Spleen (tissue), 11 donors: ENCODE data around the gene POLR1B. TPM values are rescaled to one million over a fixed set of nuclear protein-coding genes. Genes with fewer than 3 reads are reported as not detected.

Experiments
- DNase-seq: peaks from one replicate; pipeline ENCODE4 v3.0.0-alpha.2; 2020
- H3K27ac ChIP-seq, 8 donors: fragments of 200-600 bp; sonication (generic) in 7 of 8; 1 replicate in 4 of 8; 2 replicates in 4 of 8; pipeline versions ENCODE4 v1.5.0 to v1.8.0; 2016 to 2021; ENCODE audit warnings: inconsistent platforms in 4 of 8, mild to moderate bottlenecking in 4 of 8, moderate library complexity in 1 of 8
- H3K27me3 ChIP-seq, 7 donors: fragments of 200-600 bp; sonication (generic) in 6 of 7; replicated peaks in 1 of 7; 1 replicate in 4 of 7; 2 replicates in 3 of 7; pipeline versions ENCODE4 v1.5.0 to v1.8.0; 2016 to 2021; ENCODE audit warnings: inconsistent platforms in 3 of 7, mild to moderate bottlenecking in 1 of 7
- H3K36me3 ChIP-seq, 6 donors: fragments of 200-600 bp; sonication (generic) in 5 of 6; 1 replicate in 4 of 6; 2 replicates in 2 of 6; pipeline versions ENCODE4 v1.5.0 to v1.8.0; 2016 to 2021; ENCODE audit warnings: inconsistent platforms in 2 of 6
- H3K4me1 ChIP-seq, 6 donors: fragments of 200-600 bp; sonication (generic) in 5 of 6; 1 replicate in 3 of 6; 2 replicates in 3 of 6; pipeline versions ENCODE4 v1.5.0 to v1.8.0; 2016 to 2021; ENCODE audit warnings: inconsistent platforms in 3 of 6
- H3K4me3 ChIP-seq, 8 donors: fragments of 200-600 bp; sonication (generic) in 7 of 8; 1 replicate in 4 of 8; 2 replicates in 4 of 8; pipeline versions ENCODE4 v1.5.0 to v1.8.0; 2016 to 2021; ENCODE audit warnings: inconsistent platforms in 4 of 8, mild to moderate bottlenecking in 4 of 8, moderate library complexity in 2 of 8
- H3K9me3 ChIP-seq, 8 donors: fragments of 200-600 bp; sonication (generic) in 7 of 8; 1 replicate in 4 of 8; 2 replicates in 4 of 8; pipeline versions ENCODE4 v1.5.0 to v1.8.0; 2016 to 2021; ENCODE audit warnings: inconsistent platforms in 4 of 8
- CTCF ChIP-seq, 11 experiments: fragments of 200-600 bp in 7 of 11; fragments of 450-650 bp in 4 of 11; sonication (generic) in 4 of 11; IDR thresholded peaks in 8 of 11; conservative IDR thresholded peaks in 3 of 11; 1 replicate in 7 of 11; 2 replicates in 4 of 11; pipeline versions ENCODE4 v1.4.0 to v1.8.0; 2016 to 2021; ENCODE audit warnings: antibody characterized with exemption in 11 of 11, inconsistent platforms in 4 of 11, mild to moderate bottlenecking in 1 of 11
- POLR2A ChIP-seq, 3 donors: fragments of 450-650 bp; IDR thresholded peaks; one replicate each; pipeline ENCODE4 v1.5.1; 2017; ENCODE audit warnings: antibody characterized with exemption in 3 of 3, mild to moderate bottlenecking in 1 of 3
- POLR2AphosphoS5 ChIP-seq, 3 donors: sonication (generic); formaldehyde crosslinking; IDR thresholded peaks; one replicate each; pipeline ENCODE4 v1.5.1; 2017; ENCODE audit warnings: antibody characterized with exemption in 3 of 3
- WGBS, 5 donors: extraction: QIAGEN DNeasy Blood & Tissue Kit in 3 of 5; methylation state at CpG; one replicate each; pipeline versions ENCODE4 v1.1.5 to v1.1.7; 2013 to 2018; 5-methylcytosine and 5-hydroxymethylcytosine counted together
- intact Hi-C: fragments of 100-400 bp; cut with DNase I; formaldehyde crosslinking; loops from one replicate; pipeline ENCODE4 v1.15.0; 2023; ENCODE audit warnings: low total_unique reads
- polyA plus RNA-seq, 3 donors: library from polyadenylated mRNA; stranded (reverse); fragments of 200-250 nt; gene quantifications; one replicate each; pipeline ENCODE4 v1.2.1, GENCODE V29; 2013
- total RNA-seq, 7 donors: library from RNA; depleted of rRNA in 3 of 7; stranded (reverse); fragments of >200 nt in 3 of 7; fragmentation: NEBNext Ultra II Directional in 4 of 7; extraction: Animal tissue kit (Norgen Biotek cat#: 25700) in 4 of 7; gene quantifications; one replicate each; pipeline versions ENCODE4 v1.1.0 to v1.2.1, GENCODE V29; 2016 to 2021
- donor health status: healthy with polysubstance abuse.
- donor health status: DM: no; HTN: no; CAD: no; lungs with moderate emphysema.
- donor health status: DM: no; HTN: no; CAD: no.
- donor health status: Bipolar disorder and iron deficiency.
- donor health status: healthy.
- donor health status: DM: no; HTN: no; CAD: no.
- donor health status: DM: yes; HTN: yes; CAD: no.

Gene POLR1B
- total and polyA plus RNA-seq, 10 donors, result 4.9 to 31.8 (median 18.5) TPM

- Histone ChIP-seq H3K4me1 (peaks cover 9 to 49% (median 29%) of the 10 kb centered on the region in 6 donors), H3K27ac (peak overlapping the region; percentile 90 to 97 (median 96))
- intact Hi-C loops, result loop anchor here (10.0 kb wide), 1 partner anchor 99 kb away; the partner anchor contains the start of gene TTL
Measured at GRCh38 chr2:112583497-112584133, 41.4 kb downstream of the POLR1B start.

GRCh38 chr2:112584134-112584890, 42.0 kb downstream of the POLR1B start, which contains the start of gene CHCHD5:
Gene CHCHD5, plus strand, starts transcription at chr2:112584609. Its CDS starts 39 bp downstream, at chr2:112584648.
- Histone ChIP-seq H3K36me3 (peaks cover 0 to 33% (median 9%) of the 10 kb centered on the region in 6 donors), H3K4me1 (peaks cover 9 to 54% (median 31%) of the 10 kb centered on the region in 6 donors), H3K27me3 (no peaks in the 10 kb centered on the region), H3K9me3 (no peaks in the 10 kb centered on the region), H3K4me3 (peak within 1 kb of the TSS; percentile 38 to 85 (median 56)), H3K27ac (peak within 1 kb of the TSS; percentile 90 to 97 (median 96))
- DNase-seq, result peak; percentile 97
- 1 to 2% (median 1%) methylated on average over 50 to 54 of the region's 54 CpGs for WGBS, 5 donors
- peak in 6 of 11 experiments; percentile 29 to 55 (median 39) for TF ChIP-seq CTCF (IDR thresholded peaks at IDR 0.05 in 8 of 11, conservative IDR thresholded peaks at IDR 0.05 in 3 of 11)
- TF ChIP-seq POLR2AphosphoS5 (IDR thresholded peaks at IDR 0.05), result peak; percentile 90 to 92 (median 91)
- peak in 1 of 3 donors; percentile 14 for TF ChIP-seq POLR2A (IDR thresholded peaks at IDR 0.05)
- intact Hi-C loops, result loop anchor here (10.0 kb wide), 1 partner anchor 100 kb away; the partner anchor contains the start of gene TTL

More at GRCh38 chr2:112583497-112584133, 41.4 kb downstream of the POLR1B start:
- WGBS, 5 donors, result 51 to 66% (median 56%) methylated on average over 16 to 19 of the region's 19 CpGs
- DNase-seq, result no peak
- H3K27me3 ChIP-seq, result no peaks in the 10 kb centered on the region
- TF ChIP-seq POLR2AphosphoS5 (IDR thresholded peaks at IDR 0.05) (no peak), CTCF (IDR thresholded peaks at IDR 0.05 in 8 of 11, conservative IDR thresholded peaks at IDR 0.05 in 3 of 11) (peak in 1 of 11 experiments; percentile 17), POLR2A (IDR thresholded peaks at IDR 0.05) (no peak)
- peak overlapping the region; percentile 38 to 85 (median 56) for H3K4me3 ChIP-seq
- H3K9me3 ChIP-seq, result no peaks in the 10 kb centered on the region
- H3K36me3 ChIP-seq, result peaks cover 0 to 28% (median 6%) of the 10 kb centered on the region in 6 donors

GRCh38 chr2:112584891-112585250, 42.6 kb downstream of the POLR1B start:
- TF ChIP-seq POLR2A (IDR thresholded peaks at IDR 0.05) (no peak), POLR2AphosphoS5 (IDR thresholded peaks at IDR 0.05) (no peak), CTCF (IDR thresholded peaks at IDR 0.05 in 8 of 11, conservative IDR thresholded peaks at IDR 0.05 in 3 of 11) (no peak)
- 61 to 64% (median 64%) methylated on average over 3 of the region's 3 CpGs for WGBS, 5 donors
- no peak for DNase-seq
- peaks cover 0 to 39% (median 9%) of the 10 kb centered on the region in 6 donors for H3K36me3 ChIP-seq
- no peaks in the 10 kb centered on the region for H3K9me3 ChIP-seq
- peaks cover 9 to 54% (median 31%) of the 10 kb centered on the region in 6 donors for H3K4me1 ChIP-seq
- H3K27ac ChIP-seq, result peak overlapping the region; percentile 90 to 97 (median 96)
- H3K4me3 ChIP-seq, result peak overlapping the region; percentile 38 to 85 (median 56)
- intact Hi-C loops, result loop anchor here (10.0 kb wide), 1 partner anchor 100 kb away; the partner anchor contains the start of gene TTL
- no peaks in the 10 kb centered on the region for H3K27me3 ChIP-seq
